ENCODE results near the gene URB2.

DNA sequence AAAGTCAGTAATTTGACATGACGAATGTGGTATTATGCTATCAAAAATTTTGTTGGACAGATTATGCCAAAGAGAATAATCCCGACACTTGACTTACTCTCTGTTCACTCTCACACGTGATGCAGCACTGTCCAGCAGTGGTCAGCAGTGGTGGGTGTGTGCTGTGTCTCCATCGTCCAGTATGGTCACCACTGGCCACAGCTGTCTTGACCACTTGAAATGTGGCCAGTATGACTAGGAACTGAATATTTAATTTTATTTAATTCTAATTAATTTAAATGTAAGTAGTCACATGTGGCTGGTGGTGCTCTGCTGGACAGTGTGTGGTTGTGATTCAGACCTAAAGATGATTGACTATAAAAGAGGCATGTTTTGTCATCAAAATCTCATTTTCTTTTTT lies 24.0 kb downstream of the URB2 start:
- TF ChIP-seq, protein P1, sequence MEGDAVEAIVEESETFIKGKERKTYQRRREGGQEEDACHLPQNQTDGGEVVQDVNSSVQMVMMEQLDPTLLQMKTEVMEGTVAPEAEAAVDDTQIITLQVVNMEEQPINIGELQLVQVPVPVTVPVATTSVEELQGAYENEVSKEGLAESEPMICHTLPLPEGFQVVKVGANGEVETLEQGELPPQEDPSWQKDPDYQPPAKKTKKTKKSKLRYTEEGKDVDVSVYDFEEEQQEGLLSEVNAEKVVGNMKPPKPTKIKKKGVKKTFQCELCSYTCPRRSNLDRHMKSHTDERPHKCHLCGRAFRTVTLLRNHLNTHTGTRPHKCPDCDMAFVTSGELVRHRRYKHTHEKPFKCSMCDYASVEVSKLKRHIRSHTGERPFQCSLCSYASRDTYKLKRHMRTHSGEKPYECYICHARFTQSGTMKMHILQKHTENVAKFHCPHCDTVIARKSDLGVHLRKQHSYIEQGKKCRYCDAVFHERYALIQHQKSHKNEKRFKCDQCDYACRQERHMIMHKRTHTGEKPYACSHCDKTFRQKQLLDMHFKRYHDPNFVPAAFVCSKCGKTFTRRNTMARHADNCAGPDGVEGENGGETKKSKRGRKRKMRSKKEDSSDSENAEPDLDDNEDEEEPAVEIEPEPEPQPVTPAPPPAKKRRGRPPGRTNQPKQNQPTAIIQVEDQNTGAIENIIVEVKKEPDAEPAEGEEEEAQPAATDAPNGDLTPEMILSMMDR (IDR thresholded peaks at IDR 0.05): no peak
- no peak for TF ChIP-seq EZH2 (IDR thresholded peaks at IDR 0.05)

Data from neural progenitor cell (in vitro differentiated cells).